Kidney capillary endothelial cell (primary cell): ENCODE results near the gene TNFRSF13B.
"Not testable (repeated sequence)": the region's sequence is repeated elsewhere in the genome, so short reads cannot be mapped to it uniquely, and the experiment has no call there.

Source experiments
- DNase-seq: peaks from one replicate; pipeline ENCODE4 v3.0.0-alpha.2; 2018; ENCODE audit warnings: low spot score

Gene TNFRSF13B

GRCh38 chr17:16925461-16926060 is 46.4 kb downstream of the TNFRSF13B start:
- DNase-seq = no peak

DNA sequence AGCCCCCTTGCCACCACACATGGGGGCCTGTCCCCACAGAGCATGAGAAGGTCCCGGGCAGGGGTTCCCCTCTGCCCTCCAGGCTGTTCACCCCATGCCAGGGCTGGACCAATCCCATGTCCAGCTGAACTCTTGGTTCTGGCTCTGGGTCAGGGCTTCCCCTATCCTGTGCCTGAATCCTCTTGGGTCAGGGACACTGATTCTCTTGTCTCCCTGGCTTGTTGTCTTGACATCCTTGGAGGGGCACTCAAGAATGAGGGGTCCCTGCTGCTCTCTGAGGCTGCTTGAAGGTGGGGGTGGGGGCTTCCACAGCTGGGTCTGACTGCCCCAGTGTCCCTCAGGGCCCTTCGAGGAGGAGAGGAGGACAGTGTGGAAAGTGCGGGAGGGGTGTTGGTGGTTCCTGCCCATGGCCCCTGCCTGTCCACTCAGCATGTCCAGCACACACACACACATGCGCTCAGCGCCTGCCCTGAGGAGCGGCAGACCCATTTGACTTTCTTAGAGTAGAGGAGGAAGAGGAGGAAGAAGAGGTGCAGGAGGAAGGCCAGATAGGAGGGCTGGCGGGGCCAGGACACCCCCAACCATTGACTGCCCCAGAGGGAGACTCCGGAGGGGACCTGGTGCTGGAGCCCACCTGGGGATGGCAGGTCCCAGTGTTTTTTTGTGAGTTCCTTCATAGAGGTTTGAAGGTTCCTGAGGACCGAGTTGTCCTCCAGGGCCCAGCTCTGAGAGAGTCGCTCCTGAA is 47.0 kb downstream of the TNFRSF13B start:
- no peak for DNase-seq

DNA sequence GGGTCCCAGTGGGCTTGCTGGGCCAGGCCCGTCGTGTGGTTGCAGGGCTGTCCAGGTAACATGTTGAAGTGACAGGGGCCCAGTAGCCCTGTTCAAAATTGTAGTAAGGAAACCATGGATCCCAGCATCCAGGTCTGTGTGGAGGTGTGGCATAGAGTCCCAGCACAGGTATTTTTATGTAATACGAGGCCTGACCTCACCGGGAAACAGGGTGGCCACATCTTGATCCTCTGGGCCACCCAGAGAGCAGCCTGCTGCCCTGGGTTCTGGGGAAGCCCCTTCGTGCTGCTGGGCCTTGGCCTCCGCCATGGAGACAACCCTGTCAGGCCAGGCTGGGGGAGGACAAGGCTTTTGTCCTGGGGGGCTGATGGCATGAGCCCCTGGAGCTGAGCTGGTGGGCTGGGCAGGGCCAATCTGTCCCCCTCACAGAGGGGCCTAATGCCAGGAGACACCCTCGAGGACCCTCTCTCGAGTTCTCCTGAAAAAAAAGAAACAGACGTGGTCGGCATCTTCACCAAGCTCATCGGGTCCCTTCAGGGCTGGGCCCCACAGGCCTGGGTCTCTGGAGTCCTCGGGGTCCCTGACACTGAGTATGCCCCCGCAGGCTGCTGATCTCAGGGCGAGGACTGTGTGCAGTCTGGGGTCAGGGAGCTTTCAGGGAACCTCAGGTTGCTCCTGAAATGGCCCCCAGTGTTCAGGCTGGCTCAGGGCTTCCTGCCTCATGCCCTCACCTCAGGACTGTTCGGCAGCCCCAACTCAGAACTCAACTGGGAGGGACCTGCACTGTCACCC is 47.8 kb downstream of the TNFRSF13B start:
- DNase-seq = no peak

DNA sequence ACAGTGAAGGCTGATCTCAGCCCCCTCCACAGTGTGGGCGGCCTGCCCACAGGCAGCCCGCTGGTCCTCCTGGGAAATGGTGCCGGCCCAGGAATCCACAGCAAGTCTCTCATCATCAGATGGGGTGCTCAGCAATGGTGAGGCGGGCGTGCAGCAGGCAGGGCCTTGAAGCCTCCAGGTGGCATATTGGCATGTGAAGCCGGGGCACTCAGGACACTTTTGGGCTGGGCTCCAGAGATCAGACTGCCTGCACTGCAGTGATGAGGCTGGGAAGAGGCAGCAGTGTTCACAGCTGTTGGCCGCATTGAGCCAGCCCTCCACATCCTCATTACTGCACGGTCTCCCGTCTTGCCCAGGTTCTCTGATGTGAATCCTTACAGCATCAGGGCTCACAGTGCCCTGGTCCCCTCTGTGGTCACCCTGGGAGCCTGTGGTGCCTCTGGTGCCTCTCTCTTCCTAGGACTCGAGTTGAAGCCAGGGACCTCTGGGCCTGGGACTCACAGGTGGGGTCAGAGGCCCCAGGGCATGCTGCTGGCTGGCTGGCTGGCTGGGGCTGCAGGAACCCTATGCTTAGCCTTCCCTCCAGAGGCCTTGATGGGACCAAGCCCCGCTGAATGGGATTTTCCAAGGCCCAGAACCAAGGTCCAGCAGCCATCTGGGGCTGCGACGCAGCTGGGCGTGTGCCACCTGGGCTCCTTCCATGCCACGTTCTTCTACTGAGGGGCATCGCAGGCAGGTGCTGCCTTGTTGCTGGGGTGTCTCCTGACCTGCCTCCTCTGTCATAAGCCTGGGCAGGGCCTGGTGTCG is 48.6 kb downstream of the TNFRSF13B start:
- DNase-seq = no peak

GRCh38 chr17:16922386-16923096 is 49.4 kb downstream of the TNFRSF13B start:
- no peak for DNase-seq

DNA sequence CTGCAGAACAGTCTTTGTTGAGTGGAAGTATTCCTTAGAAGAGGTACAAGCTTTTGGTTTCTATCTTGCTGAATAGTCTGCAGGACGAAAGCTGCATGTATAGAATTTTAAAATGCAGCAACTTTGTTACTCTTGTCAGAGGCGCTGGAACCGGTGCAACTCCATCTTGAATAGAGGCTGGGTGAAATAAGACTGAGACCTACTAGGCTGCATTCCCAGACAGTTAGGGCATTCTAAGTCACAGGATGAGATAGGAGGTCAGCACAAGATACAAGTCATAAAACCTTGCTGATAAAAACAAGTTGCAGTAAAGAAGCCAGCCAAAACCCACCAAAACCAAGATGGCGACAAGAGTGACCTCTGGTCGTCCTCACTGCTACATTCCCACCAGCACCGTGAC is 50.5 kb downstream of the TNFRSF13B start:
- DNase-seq = not testable (repeated sequence)

DNA sequence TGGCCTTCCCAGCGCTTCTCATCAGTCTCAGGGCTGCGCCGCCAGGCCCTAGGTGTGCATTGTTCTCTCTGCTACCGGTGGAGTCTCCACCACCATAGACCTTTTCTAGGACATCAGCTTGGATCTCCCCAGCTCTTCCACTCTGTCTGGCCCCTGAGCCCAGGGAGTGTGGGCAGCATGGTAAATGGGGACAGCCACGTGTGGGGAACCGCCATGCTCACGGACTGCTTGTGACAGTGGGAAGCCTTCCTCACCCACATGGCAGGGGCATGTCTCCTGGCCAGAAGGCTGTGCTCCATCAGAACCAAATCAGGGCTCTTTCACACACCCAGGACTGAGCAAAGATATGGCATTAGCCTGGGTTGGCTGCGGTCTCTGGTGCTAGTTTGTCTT is 51.3 kb downstream of the TNFRSF13B start:
- DNase-seq = no peak

GRCh38 chr17:16919663-16920627 is 52.0 kb downstream of the TNFRSF13B start:
- no peak for DNase-seq

DNA sequence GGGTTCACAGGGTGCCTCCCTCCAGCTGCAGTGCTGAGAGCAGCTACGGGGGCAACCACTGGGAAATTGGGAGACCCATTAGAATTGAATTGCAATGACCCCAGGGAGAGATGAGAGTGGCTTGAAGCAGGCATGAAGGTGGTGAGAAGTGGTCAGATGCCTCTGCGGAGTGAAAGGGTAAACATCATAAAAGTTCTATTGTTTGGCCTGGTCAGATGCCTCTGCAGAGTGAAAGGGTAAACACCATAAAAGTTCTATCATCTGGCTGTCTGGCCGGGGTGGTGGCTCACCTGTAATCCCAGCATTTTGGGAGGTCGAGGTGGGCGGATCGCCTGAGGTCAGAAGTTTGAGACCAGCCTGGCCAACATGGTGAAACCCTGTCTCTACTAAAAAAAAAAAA is 53.5 kb downstream of the TNFRSF13B start:
- no peak for DNase-seq

DNA sequence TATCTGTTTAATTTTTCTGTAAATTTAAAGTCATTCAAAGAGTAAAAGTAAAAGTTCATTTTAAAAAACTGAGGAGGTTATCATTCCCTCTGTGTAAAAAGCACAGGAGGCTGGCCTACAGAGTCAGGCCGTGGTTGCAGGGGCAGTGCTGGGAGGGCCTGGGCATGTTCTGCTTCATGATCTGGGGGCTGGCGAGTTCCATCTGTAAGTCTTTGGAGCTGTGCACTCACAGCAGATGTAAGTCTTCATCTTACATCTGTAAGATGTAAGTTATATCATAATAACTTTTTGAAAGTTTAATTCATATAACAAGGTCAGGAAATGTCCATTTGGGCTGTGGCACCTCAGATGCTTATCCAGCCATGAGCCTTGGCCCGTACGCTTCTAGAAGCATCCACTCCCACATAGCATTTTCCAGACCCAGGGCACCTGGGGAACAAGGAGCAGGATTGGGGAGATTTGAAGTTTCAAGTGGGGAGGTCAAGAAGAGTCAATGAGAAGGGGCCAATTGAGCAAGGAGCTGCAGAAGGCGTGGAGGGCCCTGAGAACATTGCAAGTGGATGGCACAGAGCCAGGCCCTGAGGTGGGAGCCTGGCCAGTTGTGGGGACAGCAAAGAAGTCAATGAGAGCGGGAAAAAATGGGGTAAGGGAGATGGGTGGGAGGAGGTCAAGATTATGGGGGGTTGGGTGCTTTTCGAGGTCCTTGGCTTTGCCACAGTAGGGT is 54.1 kb downstream of the TNFRSF13B start:
- no peak for DNase-seq

- no peak for DNase-seq
These were observed 55.4 kb downstream of the TNFRSF13B start for GRCh38 chr17:16916557-16916920.

DNA sequence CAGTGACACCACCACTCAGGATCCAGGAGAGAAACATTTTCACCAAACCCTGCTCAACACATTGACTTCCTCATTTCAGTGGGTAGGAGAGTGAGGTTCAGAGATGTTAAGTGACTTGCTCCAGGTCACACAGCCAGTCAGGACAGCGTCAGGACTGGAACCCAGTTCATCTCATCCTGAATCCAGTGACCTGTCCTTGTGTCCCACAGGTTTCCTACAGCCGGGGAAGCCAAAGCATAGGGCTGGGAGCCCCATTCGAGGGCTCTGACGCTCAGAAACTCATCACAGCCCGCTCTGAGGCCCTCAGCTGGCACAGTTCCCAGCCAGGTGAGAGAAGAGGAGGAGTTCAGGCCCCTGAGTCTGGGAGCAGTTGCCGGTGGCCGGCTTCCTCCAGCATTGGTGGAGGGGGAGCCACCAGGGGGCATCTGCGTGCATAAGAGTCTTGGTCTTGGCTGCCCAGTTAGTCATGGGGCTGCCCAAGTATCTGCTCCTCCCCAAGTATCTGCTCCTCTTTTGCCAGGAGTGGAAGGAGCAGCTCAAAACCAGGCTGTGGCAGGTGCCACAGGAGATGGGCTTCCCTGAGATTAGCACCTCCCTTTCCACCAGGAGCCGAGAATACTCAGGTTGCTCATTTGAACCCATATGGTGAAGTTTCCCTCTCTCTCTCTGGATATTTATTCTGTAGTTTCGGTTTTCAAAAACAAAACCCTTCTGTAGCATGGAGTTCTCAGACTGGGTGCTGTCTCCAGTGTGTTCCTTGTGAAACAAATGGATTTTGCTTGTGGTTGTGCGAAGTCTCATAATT is 56.0 kb downstream of the TNFRSF13B start:
- peak; percentile 36 for DNase-seq

- DNase-seq = no peak
These were observed 58.5 kb downstream of the TNFRSF13B start for GRCh38 chr17:16913463-16913862.

GRCh38 chr17:16912021-16912962 is 59.6 kb downstream of the TNFRSF13B start:
- no peak for DNase-seq

- peak; percentile 95 for DNase-seq
These were observed 60.6 kb downstream of the TNFRSF13B start for GRCh38 chr17:16911141-16911937.

GRCh38 chr17:16910341-16910740 is 61.6 kb downstream of the TNFRSF13B start:
- peak; percentile 35 for DNase-seq
